Skeletal muscle satellite cell (primary cell): ENCODE measurements around the gene SNRNP48.

Source experiments
- H3K27me3 ChIP-seq: 2 replicates; pipeline ENCODE4 v1.7.0; 2013; ENCODE audit warnings: low read length; ENCODE audit not compliant: control insufficient read depth, insufficient read depth
- H3K36me3 ChIP-seq: 2 replicates; pipeline ENCODE4 v1.7.0; 2013; ENCODE audit warnings: mild to moderate bottlenecking, control low read depth, low read length; ENCODE audit not compliant: insufficient read depth
- H3K4me1 ChIP-seq: 2 replicates; pipeline ENCODE4 v1.7.0; 2013; ENCODE audit warnings: low read length; ENCODE audit not compliant: control insufficient read depth, insufficient read depth
- H3K4me2 ChIP-seq: 2 replicates; pipeline ENCODE4 v1.7.0; 2013; ENCODE audit warnings: mild to moderate bottlenecking, low read length
- H3K4me3 ChIP-seq: 2 replicates; pipeline ENCODE4 v1.7.0; 2013; ENCODE audit warnings: low read length
- H3K9ac ChIP-seq: 2 replicates; pipeline ENCODE4 v1.7.0; 2013; ENCODE audit warnings: mild to moderate bottlenecking, low read depth, low read length, moderate library complexity
- H3K9me3 ChIP-seq: replicated peaks from 2 replicates; pipeline ENCODE4 v1.7.0; 2013; ENCODE audit warnings: mild to moderate bottlenecking, control low read depth, low read length

The SNRNP48 gene

DNA sequence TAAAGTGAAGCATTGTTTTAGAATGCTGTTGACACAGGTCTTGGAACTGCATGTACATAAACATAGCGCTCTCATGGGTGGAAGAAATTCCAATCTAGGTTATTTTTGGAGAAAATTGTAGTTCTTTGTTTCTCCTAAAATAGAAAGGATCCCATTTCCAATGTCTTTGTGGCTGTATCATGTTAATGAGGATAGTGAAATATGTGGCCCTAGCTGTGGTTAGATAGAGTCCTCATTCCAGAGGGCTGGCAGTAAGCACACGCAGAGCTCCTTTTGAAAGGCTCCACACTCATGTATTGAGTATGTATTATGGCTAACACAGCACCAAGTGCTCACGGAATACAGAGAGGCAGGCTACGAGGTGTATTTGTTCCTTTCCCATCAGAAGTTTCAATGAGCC lies 60.9 kb downstream of the SNRNP48 start:
- Histone ChIP-seq H3K4me2 (peak overlapping the region; percentile 10), H3K4me3 (no peak overlapping the region), H3K9me3 (no peaks in the 10 kb centered on the region), H3K36me3 (no peaks in the 10 kb centered on the region), H3K9ac (peak overlapping the region; percentile 47), H3K4me1 (peaks cover 13% of the 10 kb centered on the region), H3K27me3 (no peaks in the 10 kb centered on the region)

DNA sequence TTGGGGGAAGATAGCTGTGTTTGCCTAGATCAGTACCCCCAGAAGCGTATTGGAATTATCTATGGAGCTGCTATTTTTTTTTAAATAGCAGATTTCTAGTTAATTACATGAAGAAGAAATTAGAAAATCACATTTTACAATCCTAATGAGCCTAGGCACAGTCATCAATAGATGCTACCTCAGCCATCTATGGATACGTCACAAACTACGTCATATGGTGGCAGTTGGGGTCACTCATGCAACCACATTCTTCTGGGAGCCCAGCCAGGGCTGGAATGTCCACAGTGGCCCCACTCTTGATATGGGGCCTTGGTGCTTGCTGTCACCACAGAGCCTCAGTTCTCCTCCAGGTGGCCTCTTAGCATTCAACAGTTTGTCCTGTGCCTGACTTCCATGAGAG lies 63.0 kb downstream of the SNRNP48 start:
- H3K9ac ChIP-seq: no peak overlapping the region
- peaks cover 7% of the 10 kb centered on the region for H3K27me3 ChIP-seq
- no peaks in the 10 kb centered on the region for H3K9me3 ChIP-seq
- H3K4me2 ChIP-seq: no peak overlapping the region
- no peaks in the 10 kb centered on the region for H3K36me3 ChIP-seq
- no peak overlapping the region for H3K4me3 ChIP-seq
- peaks cover 4% of the 10 kb centered on the region for H3K4me1 ChIP-seq

DNA sequence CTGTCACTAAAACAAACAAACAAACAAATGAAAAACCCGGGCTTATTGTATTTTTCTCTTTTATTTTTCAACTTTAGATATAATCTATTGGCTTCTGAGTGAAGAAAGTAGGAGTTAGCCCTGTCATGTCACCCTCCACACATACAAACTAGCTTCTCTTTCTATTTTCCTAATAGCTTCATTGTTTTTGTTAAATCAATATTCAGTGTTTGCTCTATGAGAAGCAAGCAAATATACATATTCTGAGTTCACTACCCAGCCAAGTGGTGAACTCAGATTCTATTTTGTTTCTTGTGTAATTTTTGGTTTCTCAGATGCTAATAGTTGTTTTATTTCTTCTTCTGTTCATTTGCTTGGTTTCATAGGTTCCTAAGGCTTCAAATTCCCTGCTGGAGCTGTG lies 66.4 kb downstream of the SNRNP48 start:
- no peak overlapping the region for H3K4me3 ChIP-seq
- no peaks in the 10 kb centered on the region for H3K9me3 ChIP-seq
- H3K4me1 ChIP-seq: no peaks in the 10 kb centered on the region
- no peaks in the 10 kb centered on the region for H3K36me3 ChIP-seq
- peaks cover 10% of the 10 kb centered on the region for H3K27me3 ChIP-seq
- H3K9ac ChIP-seq: no peak overlapping the region
- no peak overlapping the region for H3K4me2 ChIP-seq

DNA sequence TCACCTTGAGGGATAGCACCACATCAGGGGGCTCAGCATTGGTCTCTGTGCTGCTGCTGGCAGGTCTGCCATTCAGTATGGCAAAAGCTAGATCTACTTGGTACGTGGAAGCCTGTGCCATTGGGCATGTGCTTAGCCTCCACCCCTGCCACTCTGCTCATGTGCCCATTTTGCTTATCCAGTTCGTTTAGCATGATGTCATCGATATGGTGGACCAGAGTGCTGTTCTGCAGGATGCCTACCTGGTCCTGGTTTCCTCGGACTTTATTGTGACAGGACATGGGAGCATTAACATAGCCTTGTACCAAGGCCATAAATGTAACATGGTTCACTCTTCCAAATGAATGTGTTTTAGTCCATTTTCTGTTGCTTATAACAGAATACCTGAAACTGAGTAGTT lies 68.5 kb downstream of the SNRNP48 start:
- H3K9ac ChIP-seq: no peak overlapping the region
- no peak overlapping the region for H3K4me3 ChIP-seq
- H3K9me3 ChIP-seq: no peaks in the 10 kb centered on the region
- no peaks in the 10 kb centered on the region for H3K4me1 ChIP-seq
- H3K27me3 ChIP-seq: peaks cover 16% of the 10 kb centered on the region
- H3K4me2 ChIP-seq: no peak overlapping the region
- H3K36me3 ChIP-seq: no peaks in the 10 kb centered on the region

DNA sequence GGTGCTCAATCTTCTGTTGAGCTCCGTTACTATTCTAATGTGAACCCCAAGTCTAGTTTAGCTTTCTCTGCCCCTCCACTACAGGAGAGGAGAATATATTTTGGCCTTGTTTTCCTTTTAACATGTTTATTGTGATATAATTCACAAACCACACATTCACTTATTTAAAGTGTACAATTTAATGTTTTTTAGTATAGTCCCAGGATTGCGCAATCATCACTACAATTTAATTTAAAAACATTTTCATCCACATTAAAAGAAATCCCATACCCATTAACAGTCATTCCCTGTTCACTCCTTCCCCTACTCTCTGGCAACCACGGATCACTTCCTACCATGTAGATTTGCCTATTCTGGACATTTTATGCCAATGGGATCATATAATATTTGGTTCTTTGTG lies 71.4 kb downstream of the SNRNP48 start:
- no peak overlapping the region for H3K4me2 ChIP-seq

More for the DNA sequence above, 71.4 kb downstream of the SNRNP48 start:
- Histone ChIP-seq H3K9ac (no peak overlapping the region), H3K4me3 (no peak overlapping the region), H3K27me3 (peaks cover 16% of the 10 kb centered on the region), H3K36me3 (no peaks in the 10 kb centered on the region), H3K9me3 (no peaks in the 10 kb centered on the region), H3K4me1 (no peaks in the 10 kb centered on the region)
